ENCODE results near the gene STK31.
"Not testable (repeated sequence)": the region's sequence is repeated elsewhere in the genome, so short reads cannot be mapped to it uniquely, and the experiment has no call there.

Gene STK31

GRCh38 chr7:23710000-23710399 is at the start of gene STK31:
TSS of gene STK31 (plus strand) at chr7:23710219. CDS start at chr7:23710286, 67 bp downstream.
- no peak for DNase-seq

GRCh38 chr7:23661385-23661784 is 48.6 kb upstream of the STK31 start:
- DNase-seq = no peak

GRCh38 chr7:23662124-23662983 is 47.7 kb upstream of the STK31 start:
- DNase-seq = no peak

- DNase-seq = peak; percentile 39
Observed at GRCh38 chr7:23662984-23663313, 47.1 kb upstream of the STK31 start.

- DNase-seq = no peak
Observed at GRCh38 chr7:23664122-23664521, 45.9 kb upstream of the STK31 start.

- DNase-seq = no peak
Observed at GRCh38 chr7:23672033-23672432, 38.0 kb upstream of the STK31 start.

GRCh38 chr7:23679898-23680413 is 30.1 kb upstream of the STK31 start, which contains the start of gene FAM221A:
TSS of gene FAM221A (plus strand) at chr7:23680199. CDS start at chr7:23680219, 20 bp downstream.
- DNase-seq = peak; percentile 44

GRCh38 chr7:23680414-23681405 is 29.3 kb upstream of the STK31 start:
- DNase-seq = no peak

- DNase-seq = not testable (repeated sequence)
Observed at GRCh38 chr7:23684041-23684440, 26.0 kb upstream of the STK31 start.

- no peak for DNase-seq
Observed at GRCh38 chr7:23685731-23686130, 24.3 kb upstream of the STK31 start.

GRCh38 chr7:23687011-23687410 is 23.0 kb upstream of the STK31 start:
- no peak for DNase-seq

- DNase-seq = no peak
Observed at GRCh38 chr7:23689165-23689564, 20.9 kb upstream of the STK31 start.

- peak; percentile 10 for DNase-seq
Observed at GRCh38 chr7:23691320-23691719, 18.7 kb upstream of the STK31 start.

GRCh38 chr7:23693224-23693623 is 16.8 kb upstream of the STK31 start:
- no peak for DNase-seq

GRCh38 chr7:23696916-23697441 is 13.0 kb upstream of the STK31 start:
- peak; percentile 86 for DNase-seq

- no peak for DNase-seq
Observed at GRCh38 chr7:23698822-23699221, 11.2 kb upstream of the STK31 start.

GRCh38 chr7:23700046-23700445 is 10.0 kb upstream of the STK31 start:
- peak; percentile 61 for DNase-seq

- no peak for DNase-seq
Observed at GRCh38 chr7:23709081-23709750, 803 bp upstream of the STK31 start.

GRCh38 chr7:23712368-23713284 is 2.6 kb downstream of the STK31 start:
- DNase-seq = peak; percentile 63

- DNase-seq = no peak
Observed at GRCh38 chr7:23713285-23714149, 3.5 kb downstream of the STK31 start.

- DNase-seq = no peak
Observed at GRCh38 chr7:23714150-23714464, 4.1 kb downstream of the STK31 start.

All from NCI-H82 (cell line).